Karpas-422 (cell line): ENCODE measurements around the gene BCKDHA. TPM values are rescaled to one million over a fixed set of nuclear protein-coding genes. Genes with fewer than 3 reads are reported as not detected.
"Not testable (repeated sequence)": the region's sequence is repeated elsewhere in the genome, so short reads cannot be mapped to it uniquely, and the experiment has no call there.

Experiments used
- DNase-seq: peaks from one replicate; pipeline ENCODE4 v3.0.0-alpha.2; 2015
- H2AFZ ChIP-seq: fragments of 200-600 bp; sonication (generic); 2 replicates; pipeline ENCODE4 v1.6.1; 2014; ENCODE audit warnings: antibody characterized with exemption, low read length, mixed read lengths
- H3K27ac ChIP-seq: fragments of 200-600 bp; sonication (generic); 2 replicates; pipeline ENCODE4 v1.5.1; 2014; ENCODE audit warnings: mild to moderate bottlenecking, low read length, moderate library complexity
- H3K27me3 ChIP-seq: fragments of 200-600 bp; sonication (generic); 2 replicates; pipeline ENCODE4 v1.6.1; 2014; ENCODE audit warnings: low read length, mixed read lengths
- H3K36me3 ChIP-seq: fragments of 200-600 bp; sonication (generic); 2 replicates; pipeline ENCODE4 v1.6.1; 2014; ENCODE audit warnings: low read length, mixed read lengths; ENCODE audit not compliant: insufficient read depth
- H3K4me1 ChIP-seq: fragments of 200-600 bp; sonication (generic); 2 replicates; pipeline ENCODE4 v1.6.1; 2014; ENCODE audit warnings: mild to moderate bottlenecking, low read length, mixed read lengths
- H3K4me2 ChIP-seq: fragments of 200-600 bp; sonication (generic); 2 replicates; pipeline ENCODE4 v1.6.1; 2014; ENCODE audit warnings: low read length, low read depth, mild to moderate bottlenecking; ENCODE audit not compliant: poor library complexity, severe bottlenecking
- H3K4me3 ChIP-seq: fragments of 200-600 bp; sonication (generic); 2 replicates; pipeline ENCODE4 v1.5.1; 2014; ENCODE audit warnings: mild to moderate bottlenecking, antibody characterized with exemption, low read length, mixed read lengths
- H3K79me2 ChIP-seq: fragments of 200-600 bp; sonication (generic); 2 replicates; pipeline ENCODE4 v1.6.1; 2014; ENCODE audit warnings: mild to moderate bottlenecking, low read length, mixed read lengths
- H3K9ac ChIP-seq: fragments of 200-600 bp; sonication (generic); 2 replicates; pipeline ENCODE4 v1.6.0; 2014; ENCODE audit warnings: low read length
- H3K9me2 ChIP-seq: fragments of 200-600 bp; sonication (generic), shearing (Covaris generic); replicated peaks from 2 replicates; pipeline ENCODE4 v1.6.0; 2014; ENCODE audit warnings: mild to moderate bottlenecking, low read length, moderate library complexity; ENCODE audit not compliant: insufficient read depth
- H3K9me3 ChIP-seq: fragments of 300-700, 200-600 bp; sonication (generic); 2 replicates; pipeline ENCODE4 v1.6.1; 2014; ENCODE audit warnings: low read length, mixed read lengths
- H4K20me1 ChIP-seq: fragments of 200-600 bp; sonication (generic); 2 replicates; pipeline ENCODE4 v1.6.1; 2014; ENCODE audit warnings: mild to moderate bottlenecking, antibody characterized with exemption, low read length, low read depth; ENCODE audit not compliant: insufficient read depth
- total RNA-seq: library from RNA; depleted of rRNA; stranded (reverse); fragments of >200 nt; shearing (Covaris generic); gene quantifications from 2 replicates; pipeline ENCODE4 v1.2.3, GENCODE V29; 2014; ENCODE audit warnings: low replicate concordance

The BCKDHA gene
- total RNA-seq, 1 experiment from 2014 or later = 116 TPM

- Histone ChIP-seq H3K4me1 (peaks cover 29% of the 10 kb centered on the region), H3K9me2 (no peaks in the 10 kb centered on the region), H3K4me2 (no peak overlapping the region), H3K79me2 (peaks cover 36% of the 10 kb centered on the region), H4K20me1 (no peaks in the 10 kb centered on the region), H3K4me3 (no peak overlapping the region), H3K27ac (no peak overlapping the region), H3K9ac (no peak overlapping the region), H3K27me3 (no peaks in the 10 kb centered on the region), H2AFZ (no peak overlapping the region), H3K36me3 (no peaks in the 10 kb centered on the region), H3K9me3 (no peaks in the 10 kb centered on the region)
- no peak for DNase-seq
Measured at GRCh38 chr19:41403181-41403970, 5.8 kb downstream of the BCKDHA start.

- H3K27ac ChIP-seq = no peak overlapping the region
- no peaks in the 10 kb centered on the region for H3K9me3 ChIP-seq
- no peak overlapping the region for H3K4me2 ChIP-seq
- no peak overlapping the region for H3K9ac ChIP-seq
- DNase-seq = no peak
- peaks cover 21% of the 10 kb centered on the region; the same call in 1 of the 2 replicates for H3K79me2 ChIP-seq
- H2AFZ ChIP-seq = no peak overlapping the region
- H4K20me1 ChIP-seq = no peaks in the 10 kb centered on the region
- no peaks in the 10 kb centered on the region for H3K9me2 ChIP-seq
- peaks cover 20% of the 10 kb centered on the region for H3K4me1 ChIP-seq
- H3K36me3 ChIP-seq = no peaks in the 10 kb centered on the region
- no peaks in the 10 kb centered on the region for H3K27me3 ChIP-seq
- H3K4me3 ChIP-seq = no peak overlapping the region
Measured at GRCh38 chr19:41405776-41406175, 8.2 kb downstream of the BCKDHA start.

GRCh38 chr19:41407271-41407670 is 9.7 kb downstream of the BCKDHA start:
- H3K4me1 ChIP-seq = peaks cover 20% of the 10 kb centered on the region
- no peaks in the 10 kb centered on the region for H3K9me3 ChIP-seq
- no peak overlapping the region for H2AFZ ChIP-seq
- H3K36me3 ChIP-seq = no peaks in the 10 kb centered on the region
- peak overlapping the region; percentile 48 for H3K9ac ChIP-seq
- no peaks in the 10 kb centered on the region for H4K20me1 ChIP-seq
- H3K27me3 ChIP-seq = no peaks in the 10 kb centered on the region
- DNase-seq = peak; percentile 67
- H3K79me2 ChIP-seq = peaks cover 8% of the 10 kb centered on the region; the same call in 1 of the 2 replicates
- no peak overlapping the region for H3K4me3 ChIP-seq
- H3K27ac ChIP-seq = peak overlapping the region; percentile 53
- no peaks in the 10 kb centered on the region for H3K9me2 ChIP-seq
- H3K4me2 ChIP-seq = peak overlapping the region; percentile 47

- Histone ChIP-seq H3K4me2 (peak overlapping the region; percentile 11), H3K27ac (peak overlapping the region; percentile 53; the same call in 1 of the 2 replicates), H4K20me1 (no peaks in the 10 kb centered on the region), H3K27me3 (no peaks in the 10 kb centered on the region), H3K36me3 (no peaks in the 10 kb centered on the region), H3K9me2 (no peaks in the 10 kb centered on the region), H3K9ac (no peak overlapping the region), H3K4me3 (no peak overlapping the region), H3K4me1 (peaks cover 20% of the 10 kb centered on the region), H3K9me3 (no peaks in the 10 kb centered on the region), H3K79me2 (peaks cover 2% of the 10 kb centered on the region; the same call in 1 of the 2 replicates), H2AFZ (no peak overlapping the region)
- DNase-seq = peak; percentile 76
Measured at GRCh38 chr19:41408256-41408655, 10.6 kb downstream of the BCKDHA start.

GRCh38 chr19:41408846-41409245 is 11.2 kb downstream of the BCKDHA start:
- not testable (repeated sequence) for H3K79me2 ChIP-seq, H3K9ac ChIP-seq, H2AFZ ChIP-seq, H3K36me3 ChIP-seq, H3K9me2 ChIP-seq, DNase-seq, H3K4me2 ChIP-seq, H3K9me3 ChIP-seq, H4K20me1 ChIP-seq, H3K27me3 ChIP-seq, H3K27ac ChIP-seq, H3K4me3 ChIP-seq
- peaks cover 20% of the 10 kb centered on the region for H3K4me1 ChIP-seq

- Histone ChIP-seq H3K9me2 (no peaks in the 10 kb centered on the region), H4K20me1 (no peaks in the 10 kb centered on the region), H3K9me3 (no peaks in the 10 kb centered on the region), H3K79me2 (no peaks in the 10 kb centered on the region; the same call in 1 of the 2 replicates), H3K9ac (no peak overlapping the region), H2AFZ (no peak overlapping the region), H3K27ac (no peak overlapping the region), H3K4me1 (peaks cover 20% of the 10 kb centered on the region), H3K4me3 (no peak overlapping the region), H3K4me2 (no peak overlapping the region), H3K36me3 (no peaks in the 10 kb centered on the region), H3K27me3 (no peaks in the 10 kb centered on the region)
- no peak for DNase-seq
Measured at GRCh38 chr19:41409288-41409687, 11.7 kb downstream of the BCKDHA start.

- Histone ChIP-seq H3K27me3 (no peaks in the 10 kb centered on the region), H3K36me3 (no peaks in the 10 kb centered on the region), H3K79me2 (no peaks in the 10 kb centered on the region; the same call in 1 of the 2 replicates), H3K9me3 (no peaks in the 10 kb centered on the region), H3K9me2 (no peaks in the 10 kb centered on the region), H3K4me1 (peaks cover 20% of the 10 kb centered on the region), H3K9ac (no peak overlapping the region), H4K20me1 (no peaks in the 10 kb centered on the region), H2AFZ (no peak overlapping the region), H3K4me3 (no peak overlapping the region), H3K27ac (no peak overlapping the region), H3K4me2 (no peak overlapping the region)
- DNase-seq = no peak
Measured at GRCh38 chr19:41410336-41411054, 12.9 kb downstream of the BCKDHA start.
